ENCODE data around the gene PSMC3.

GRCh38 chr11:47464483-47464882 is 38.2 kb upstream of the PSMC3 start:
- TF ChIP-seq GATA3 (IDR thresholded peaks at IDR 0.05; ENCODE audit: low read depth, low read length) (no peak), GATA2 (IDR thresholded peaks at IDR 0.05; ENCODE audit: low read depth, low read length) (no peak)
